ENCODE results near the gene PSMB7. TPM values are rescaled to one million over a fixed set of nuclear protein-coding genes. Genes with fewer than 3 reads are reported as not detected.

Gene PSMB7
- total RNA-seq, 1 donor from 2014 or later, result 73.5 TPM

DNA sequence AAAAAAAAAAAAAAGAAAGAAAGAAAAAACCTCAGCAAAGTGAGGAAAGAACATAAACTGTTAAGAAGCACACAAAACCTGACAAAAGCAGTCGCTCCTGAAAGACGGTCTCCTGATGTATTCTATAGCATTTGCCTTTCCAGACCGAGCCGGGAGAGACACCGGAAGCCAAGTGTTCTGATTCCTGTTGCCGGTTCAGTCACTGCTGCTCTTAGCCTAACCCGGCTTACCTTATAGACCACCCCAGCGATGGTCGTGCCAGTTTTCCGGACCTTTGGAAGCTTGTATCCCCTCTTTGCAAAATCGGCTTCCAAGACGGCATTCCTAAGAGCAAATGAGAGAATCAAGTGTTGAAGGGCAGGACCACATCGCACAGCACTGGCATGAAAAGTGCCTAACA is 630 bp downstream of the PSMB7 start:
- intact Hi-C loops (cut with DNase I), result no loop called here
- Histone ChIP-seq H3K27ac (peak overlapping the region; percentile 72), H3K4me3 (peak overlapping the region; percentile 89), H3K4me1 (peaks cover 11% of the 10 kb centered on the region), H3K36me3 (peaks cover 47% of the 10 kb centered on the region), H3K27me3 (no peaks in the 10 kb centered on the region), H3K9me3 (no peaks in the 10 kb centered on the region)
- ATAC-seq (no peak), DNase-seq (no peak)
- TF ChIP-seq, protein P1, sequence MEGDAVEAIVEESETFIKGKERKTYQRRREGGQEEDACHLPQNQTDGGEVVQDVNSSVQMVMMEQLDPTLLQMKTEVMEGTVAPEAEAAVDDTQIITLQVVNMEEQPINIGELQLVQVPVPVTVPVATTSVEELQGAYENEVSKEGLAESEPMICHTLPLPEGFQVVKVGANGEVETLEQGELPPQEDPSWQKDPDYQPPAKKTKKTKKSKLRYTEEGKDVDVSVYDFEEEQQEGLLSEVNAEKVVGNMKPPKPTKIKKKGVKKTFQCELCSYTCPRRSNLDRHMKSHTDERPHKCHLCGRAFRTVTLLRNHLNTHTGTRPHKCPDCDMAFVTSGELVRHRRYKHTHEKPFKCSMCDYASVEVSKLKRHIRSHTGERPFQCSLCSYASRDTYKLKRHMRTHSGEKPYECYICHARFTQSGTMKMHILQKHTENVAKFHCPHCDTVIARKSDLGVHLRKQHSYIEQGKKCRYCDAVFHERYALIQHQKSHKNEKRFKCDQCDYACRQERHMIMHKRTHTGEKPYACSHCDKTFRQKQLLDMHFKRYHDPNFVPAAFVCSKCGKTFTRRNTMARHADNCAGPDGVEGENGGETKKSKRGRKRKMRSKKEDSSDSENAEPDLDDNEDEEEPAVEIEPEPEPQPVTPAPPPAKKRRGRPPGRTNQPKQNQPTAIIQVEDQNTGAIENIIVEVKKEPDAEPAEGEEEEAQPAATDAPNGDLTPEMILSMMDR (IDR thresholded peaks at IDR 0.05), result no peak

DNA sequence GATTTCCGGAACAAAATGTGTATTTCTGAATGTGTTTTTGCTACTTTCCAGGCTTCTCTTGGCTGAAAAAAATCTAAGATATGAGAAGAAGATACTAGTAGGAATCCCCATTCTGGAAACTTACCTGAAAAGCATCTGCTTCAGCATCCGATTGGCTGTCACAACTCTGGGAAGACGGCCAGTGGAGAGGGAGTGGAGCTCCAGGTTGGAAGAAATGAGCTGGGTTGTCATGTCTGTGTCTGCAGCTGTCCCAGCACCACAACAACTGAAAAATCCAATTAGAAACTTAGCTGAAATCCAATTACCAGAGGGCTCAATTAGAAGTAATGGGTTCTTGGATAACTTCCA is 3.0 kb downstream of the PSMB7 start:
- H3K27me3 ChIP-seq, result no peaks in the 10 kb centered on the region
- ATAC-seq (no peak), DNase-seq (no peak)
- no peak overlapping the region for H3K4me3 ChIP-seq
- H3K4me1 ChIP-seq, result peaks cover 11% of the 10 kb centered on the region
- intact Hi-C loops (cut with DNase I), result no loop called here
- H3K27ac ChIP-seq, result no peak overlapping the region
- no peaks in the 10 kb centered on the region for H3K9me3 ChIP-seq
- TF ChIP-seq, protein P1 (IDR thresholded peaks at IDR 0.05), result no peak
- H3K36me3 ChIP-seq, result peaks cover 71% of the 10 kb centered on the region

DNA sequence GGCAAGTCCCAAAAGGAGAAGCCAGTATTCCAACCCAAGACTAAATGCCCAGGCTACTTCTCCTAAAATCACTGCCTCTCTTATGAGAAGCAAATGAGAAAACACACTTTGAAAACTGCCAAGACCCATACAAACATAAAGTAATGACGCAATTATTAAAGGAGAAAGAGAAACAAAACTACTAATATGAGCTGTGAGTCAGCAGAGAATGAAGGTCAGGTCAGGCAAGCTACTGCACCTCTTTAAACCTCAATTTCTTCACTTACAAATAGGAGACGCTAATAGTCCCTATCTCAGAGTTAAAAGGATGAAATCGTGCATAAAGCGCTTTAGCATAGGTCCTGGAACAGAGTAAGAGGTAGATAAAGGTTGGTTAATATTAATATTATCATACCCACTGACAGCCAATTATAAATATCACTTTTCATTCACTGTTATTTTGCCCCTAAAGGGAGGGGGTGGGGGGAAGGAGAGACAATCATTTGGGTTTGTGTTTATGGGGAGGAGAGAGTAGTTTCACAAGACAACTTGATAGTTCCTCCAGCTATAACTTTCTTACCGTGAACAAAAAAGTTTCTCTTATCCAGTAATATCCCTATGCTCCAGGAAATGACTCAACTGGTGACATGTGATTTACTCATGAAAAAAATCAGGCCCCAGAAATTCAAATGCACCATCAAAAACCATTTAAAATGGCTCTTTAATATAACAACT is 3.6 kb downstream of the PSMB7 start:
- H3K9me3 ChIP-seq, result no peaks in the 10 kb centered on the region
- no peak overlapping the region for H3K4me3 ChIP-seq
- intact Hi-C loops (cut with DNase I), result no loop called here
- H3K27me3 ChIP-seq, result no peaks in the 10 kb centered on the region
- peaks cover 11% of the 10 kb centered on the region for H3K4me1 ChIP-seq
- DNase-seq (no peak), ATAC-seq (no peak)
- TF ChIP-seq, protein P1 (IDR thresholded peaks at IDR 0.05), result no peak
- peaks cover 76% of the 10 kb centered on the region for H3K36me3 ChIP-seq
- no peak overlapping the region for H3K27ac ChIP-seq

DNA sequence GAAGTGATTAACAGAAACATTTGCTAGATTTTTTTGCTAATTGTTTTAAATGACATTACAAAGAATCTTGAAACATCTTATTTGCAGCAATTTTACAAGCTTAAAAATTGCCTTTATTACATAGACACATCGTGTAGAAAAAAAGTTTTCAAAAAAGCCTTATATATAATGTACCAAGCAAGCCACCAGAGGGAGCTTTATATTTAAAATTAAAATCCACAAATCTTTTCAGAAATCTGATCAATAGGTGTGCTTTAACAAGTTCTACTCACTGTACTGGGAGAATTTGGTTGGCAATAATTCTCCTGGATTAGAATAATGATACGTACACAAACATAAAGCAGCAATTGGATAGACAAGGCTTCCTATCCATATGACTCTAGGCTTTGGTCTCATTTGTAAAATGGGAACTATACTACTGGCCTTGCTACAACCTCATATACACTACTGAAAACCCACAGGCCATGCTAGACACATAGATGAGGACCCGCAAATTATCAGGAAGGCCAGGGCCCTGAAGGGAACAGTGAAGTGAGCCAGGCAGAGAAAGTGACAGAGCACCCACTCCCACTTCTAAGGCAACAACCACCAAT is 4.8 kb downstream of the PSMB7 start:
- Histone ChIP-seq H3K9me3 (no peaks in the 10 kb centered on the region), H3K36me3 (peaks cover 89% of the 10 kb centered on the region), H3K27ac (no peak overlapping the region), H3K4me1 (peaks cover 11% of the 10 kb centered on the region), H3K27me3 (no peaks in the 10 kb centered on the region), H3K4me3 (no peak overlapping the region)
- intact Hi-C loops (cut with DNase I), result no loop called here
- ATAC-seq (no peak), DNase-seq (no peak)
- TF ChIP-seq, protein P1 (IDR thresholded peaks at IDR 0.05), result peak; percentile 31

DNA sequence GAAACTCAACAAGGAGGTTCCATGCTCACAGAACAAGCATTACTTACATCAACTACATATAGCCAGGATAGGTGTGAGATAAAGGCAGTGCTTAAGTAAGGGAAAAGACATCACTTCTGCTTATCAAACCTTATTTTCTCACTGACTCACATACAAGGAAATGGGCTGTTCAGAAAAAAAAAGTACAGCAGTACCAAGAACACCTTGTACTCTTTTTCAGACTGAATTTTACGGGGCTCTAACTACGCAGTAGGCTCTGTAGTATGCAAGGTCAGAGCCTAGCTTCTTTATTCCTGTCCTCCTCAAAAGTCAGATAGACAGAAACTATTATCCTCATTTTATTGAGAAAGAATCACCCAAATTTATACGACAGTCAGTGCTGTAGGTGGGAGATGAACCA is 5.8 kb downstream of the PSMB7 start:
- peaks cover 99% of the 10 kb centered on the region for H3K36me3 ChIP-seq
- DNase-seq, result no peak
- no peak for ATAC-seq
- H3K4me1 ChIP-seq, result peaks cover 7% of the 10 kb centered on the region
- intact Hi-C loops (cut with DNase I), result loop anchor here (10.0 kb wide), 1 partner anchor 65 kb away; no protein-coding TSS in a partner anchor
- no peaks in the 10 kb centered on the region for H3K27me3 ChIP-seq
- no peak overlapping the region for H3K4me3 ChIP-seq
- H3K27ac ChIP-seq, result no peak overlapping the region
- H3K9me3 ChIP-seq, result no peaks in the 10 kb centered on the region
- TF ChIP-seq, protein P1 (IDR thresholded peaks at IDR 0.05), result no peak
